Activated CD4-positive, alpha-beta T cell treated with anti-CD3 and anti-CD28 coated beads for 48 hours (primary cell): ENCODE measurements around the gene MCM5.
A peak's percentile ranks its signal among the peaks of the same experiment; 100 is the strongest.
"Not testable (repeated sequence)": the region's sequence is repeated elsewhere in the genome, so short reads cannot be mapped to it uniquely, and the experiment has no call there.

Experiments used
- DNase-seq: peaks from one replicate; pipeline ENCODE4 v3.0.0-alpha.2; 2020

The MCM5 gene

GRCh38 chr22:35399678-35400500 is at the start of gene MCM5:
Gene MCM5, plus strand, starts transcription at chr22:35400140. Its CDS starts 299 bp downstream, at chr22:35400439.
- DNase-seq, result peak; percentile 99

- DNase-seq, result peak; percentile 92
Observed at GRCh38 chr22:35350539-35351503, 49.1 kb upstream of the MCM5 start.

GRCh38 chr22:35352214-35353111 is 47.5 kb upstream of the MCM5 start:
- DNase-seq, result peak; percentile 68

GRCh38 chr22:35353318-35353717 is 46.6 kb upstream of the MCM5 start:
- no peak for DNase-seq

- DNase-seq, result no peak
Observed at GRCh38 chr22:35354068-35354467, 45.9 kb upstream of the MCM5 start.

GRCh38 chr22:35357883-35358621 is 41.9 kb upstream of the MCM5 start:
- DNase-seq, result no peak

GRCh38 chr22:35359380-35360065 is 40.4 kb upstream of the MCM5 start:
- no peak for DNase-seq

GRCh38 chr22:35361001-35361558 is 38.9 kb upstream of the MCM5 start:
- DNase-seq, result no peak

GRCh38 chr22:35363566-35364086 is 36.3 kb upstream of the MCM5 start:
- no peak for DNase-seq

- DNase-seq, result not testable (repeated sequence)
Observed at GRCh38 chr22:35364230-35364629, 35.7 kb upstream of the MCM5 start.

- DNase-seq, result no peak
Observed at GRCh38 chr22:35367331-35367886, 32.5 kb upstream of the MCM5 start.

GRCh38 chr22:35368386-35368785 is 31.6 kb upstream of the MCM5 start:
- no peak for DNase-seq

- DNase-seq, result no peak
Observed at GRCh38 chr22:35369996-35370395, 29.9 kb upstream of the MCM5 start.

- DNase-seq, result no peak
Observed at GRCh38 chr22:35373781-35374180, 26.2 kb upstream of the MCM5 start.

GRCh38 chr22:35375031-35375430 is 24.9 kb upstream of the MCM5 start:
- DNase-seq, result no peak

GRCh38 chr22:35375526-35375925 is 24.4 kb upstream of the MCM5 start:
- no peak for DNase-seq

- peak; percentile 50 for DNase-seq
Observed at GRCh38 chr22:35376728-35377472, 23.0 kb upstream of the MCM5 start.

- DNase-seq, result no peak
Observed at GRCh38 chr22:35377735-35378134, 22.2 kb upstream of the MCM5 start.

- DNase-seq, result no peak
Observed at GRCh38 chr22:35378621-35379020, 21.3 kb upstream of the MCM5 start.
